DOHH2 (cell line): Measurements from ENCODE around the gene MRAP2.
A peak's percentile ranks its signal among the peaks of the same experiment; 100 is the strongest.

Source experiments
- H3F3A ChIP-seq: fragments of 200-600 bp; sonication (generic), shearing (Covaris generic); 2 replicates; pipeline ENCODE4 v1.6.0; 2016; ENCODE audit warnings: antibody characterized with exemption, mild to moderate bottlenecking; ENCODE audit not compliant: control insufficient read depth, insufficient read depth
- H3K27ac ChIP-seq: fragments of 200-600 bp; sonication (generic); 2 replicates; pipeline ENCODE4 v1.5.1; 2014; ENCODE audit warnings: low read depth, mild to moderate bottlenecking, low read length, moderate library complexity
- H3K27me3 ChIP-seq: fragments of 200-600 bp; sonication (generic); 2 replicates; pipeline ENCODE4 v1.6.1; 2014; ENCODE audit warnings: mild to moderate bottlenecking, low read length, mixed read lengths; ENCODE audit not compliant: control insufficient read depth
- H3K36me3 ChIP-seq: fragments of 200-600 bp; sonication (generic); 2 replicates; pipeline ENCODE4 v1.6.1; 2014; ENCODE audit warnings: mild to moderate bottlenecking, low read length, moderate library complexity, mixed read lengths; ENCODE audit not compliant: control insufficient read depth
- H3K4me1 ChIP-seq: fragments of 200-600 bp; sonication (generic); 2 replicates; pipeline ENCODE4 v1.6.1; 2014; ENCODE audit warnings: mild to moderate bottlenecking, low read length, mixed read lengths; ENCODE audit not compliant: control insufficient read depth
- H3K4me2 ChIP-seq: fragments of 200-600 bp; sonication (generic); 2 replicates; pipeline ENCODE4 v1.6.0; 2014; ENCODE audit warnings: mild to moderate bottlenecking, low read length, moderate library complexity
- H3K4me3 ChIP-seq: fragments of 200-600 bp; sonication (generic); 2 replicates; pipeline ENCODE4 v1.5.1; 2014; ENCODE audit warnings: mild to moderate bottlenecking, low read length, mixed read lengths
- H3K79me2 ChIP-seq: fragments of 200-600 bp; sonication (generic); 2 replicates; pipeline ENCODE4 v1.6.1; 2014; ENCODE audit warnings: mild to moderate bottlenecking, low read length, mixed read lengths; ENCODE audit not compliant: control insufficient read depth
- H3K9me2 ChIP-seq: fragments of 200-600 bp; sonication (generic); replicated peaks from 2 replicates; pipeline ENCODE4 v1.6.1; 2014; ENCODE audit warnings: mild to moderate bottlenecking, low read length, mixed read lengths; ENCODE audit not compliant: control insufficient read depth
- H3K9me3 ChIP-seq: fragments of 200-600 bp; sonication (generic); 2 replicates; pipeline ENCODE4 v1.6.1; 2014; ENCODE audit warnings: antibody characterized with exemption, low read length, mixed read lengths; ENCODE audit not compliant: control insufficient read depth, insufficient read depth
- H4K20me1 ChIP-seq: fragments of 200-600 bp; sonication (generic); 2 replicates; pipeline ENCODE4 v1.6.0; 2014; ENCODE audit warnings: low read depth, mild to moderate bottlenecking, antibody characterized with exemption, low read length, moderate library complexity; ENCODE audit not compliant: control insufficient read depth, insufficient read depth
- CTCF ChIP-seq: fragments of 200-600 bp; sonication (generic); IDR thresholded peaks from one replicate; pipeline ENCODE4 v1.5.1; 2014; ENCODE audit warnings: antibody characterized with exemption, mild to moderate bottlenecking, low read depth, low read length; ENCODE audit not compliant: poor library complexity, severe bottlenecking
- EZH2phosphoT487 ChIP-seq: fragments of 200-600 bp; sonication (generic); IDR thresholded peaks from 2 replicates; pipeline ENCODE4 v1.6.1; 2017; ENCODE audit warnings: borderline replicate concordance, mild to moderate bottlenecking, antibody characterized with exemption, low read length, moderate library complexity, mixed read lengths

Gene MRAP2

GRCh38 chr6:84089081-84089480 is 55.5 kb downstream of the MRAP2 start:
- Histone ChIP-seq H3K9me2 (no peaks in the 10 kb centered on the region), H3K79me2 (no peaks in the 10 kb centered on the region), H3K4me1 (peaks cover 10% of the 10 kb centered on the region), H4K20me1 (no peaks in the 10 kb centered on the region), H3K4me3 (no peak overlapping the region), H3K9me3 (no peaks in the 10 kb centered on the region), H3F3A (no peaks in the 10 kb centered on the region), H3K27me3 (0 out of 2 replicates have a peak, but pooled peaks cover 2% of the 10 kb centered on the region), H3K4me2 (no peak overlapping the region), H3K36me3 (no peaks in the 10 kb centered on the region), H3K27ac (no peak overlapping the region)
- TF ChIP-seq CTCF (no peak), EZH2phosphoT487 (no peak)

GRCh38 chr6:84089552-84089951 is 56.0 kb downstream of the MRAP2 start:
- Histone ChIP-seq H3K4me1 (peaks cover 13% of the 10 kb centered on the region), H3K79me2 (no peaks in the 10 kb centered on the region), H4K20me1 (no peaks in the 10 kb centered on the region), H3K9me2 (no peaks in the 10 kb centered on the region), H3K36me3 (no peaks in the 10 kb centered on the region), H3F3A (no peaks in the 10 kb centered on the region), H3K4me3 (no peak overlapping the region), H3K9me3 (no peaks in the 10 kb centered on the region), H3K27me3 (0 out of 2 replicates have a peak, but pooled peaks cover 2% of the 10 kb centered on the region), H3K27ac (no peak overlapping the region), H3K4me2 (no peak overlapping the region)
- TF ChIP-seq EZH2phosphoT487 (no peak), CTCF (no peak)

- no peaks in the 10 kb centered on the region for H3K36me3 ChIP-seq
- no peaks in the 10 kb centered on the region for H3K9me2 ChIP-seq
- H3K27me3 ChIP-seq = no peaks in the 10 kb centered on the region
- H3K27ac ChIP-seq = no peak overlapping the region
- H4K20me1 ChIP-seq = no peaks in the 10 kb centered on the region
- TF ChIP-seq EZH2phosphoT487 (no peak), CTCF (no peak)
- peak overlapping the region; percentile 21; the same call in 1 of the 2 replicates for H3K4me2 ChIP-seq
- H3K4me1 ChIP-seq = peaks cover 13% of the 10 kb centered on the region
- H3F3A ChIP-seq = no peaks in the 10 kb centered on the region
- H3K79me2 ChIP-seq = no peaks in the 10 kb centered on the region
- H3K9me3 ChIP-seq = no peaks in the 10 kb centered on the region
- H3K4me3 ChIP-seq = no peak overlapping the region
Measured at GRCh38 chr6:84093441-84094435, 60.2 kb downstream of the MRAP2 start.
